Embryonic facial prominence (tissue), 1 donor: ENCODE data around the gene HRH4.

Experiments
- DNase-seq: peaks from one replicate; pipeline ENCODE4 v3.0.0-alpha.2; 2016; ENCODE audit errors: extremely low spot score

Gene HRH4

GRCh38 chr18:24506175-24506574 lies 45.7 kb downstream of the HRH4 start:
- no peak for DNase-seq

DNA sequence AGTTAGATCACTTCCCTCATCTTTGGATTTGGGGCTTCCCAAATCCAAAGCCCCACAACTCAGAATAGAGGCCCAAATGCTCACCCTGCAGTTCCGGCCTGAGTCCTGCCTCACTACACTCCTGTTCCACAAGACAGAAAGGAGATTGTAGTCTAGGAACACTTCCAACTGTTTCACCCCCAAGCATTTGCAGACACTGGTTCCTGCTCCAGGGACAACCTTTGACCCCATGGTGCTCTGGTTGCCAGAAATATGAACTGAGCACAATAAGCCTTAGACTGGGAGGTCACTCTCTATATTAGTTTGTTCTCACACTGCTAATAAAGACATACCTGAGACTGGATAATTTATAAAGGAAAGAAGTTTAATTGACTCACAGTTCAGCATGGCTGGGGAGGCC lies 49.0 kb downstream of the HRH4 start:
- DNase-seq = no peak

- DNase-seq = no peak
Measured at GRCh38 chr18:24514439-24514838, 54.0 kb downstream of the HRH4 start.

DNA sequence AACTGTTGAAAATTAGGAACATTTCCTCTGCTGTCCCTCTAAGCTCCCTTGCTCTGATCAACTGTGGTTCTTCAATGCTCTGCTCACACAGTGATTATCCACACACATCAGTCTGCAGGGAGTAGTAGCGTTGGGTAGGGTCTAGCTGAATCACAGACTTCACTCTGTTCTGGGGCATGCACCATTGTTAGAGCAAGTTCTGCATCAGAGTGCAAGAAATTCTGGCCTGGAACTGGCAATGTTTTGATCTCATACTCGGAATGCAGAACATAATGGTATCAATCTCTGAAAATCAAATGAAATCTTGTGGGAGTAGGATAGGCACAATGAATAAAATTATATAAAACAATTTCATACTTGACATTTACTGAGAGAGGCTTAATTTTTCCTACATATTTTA lies 55.3 kb downstream of the HRH4 start:
- no peak for DNase-seq

GRCh38 chr18:24516261-24516660 lies 55.8 kb downstream of the HRH4 start:
- no peak for DNase-seq

DNA sequence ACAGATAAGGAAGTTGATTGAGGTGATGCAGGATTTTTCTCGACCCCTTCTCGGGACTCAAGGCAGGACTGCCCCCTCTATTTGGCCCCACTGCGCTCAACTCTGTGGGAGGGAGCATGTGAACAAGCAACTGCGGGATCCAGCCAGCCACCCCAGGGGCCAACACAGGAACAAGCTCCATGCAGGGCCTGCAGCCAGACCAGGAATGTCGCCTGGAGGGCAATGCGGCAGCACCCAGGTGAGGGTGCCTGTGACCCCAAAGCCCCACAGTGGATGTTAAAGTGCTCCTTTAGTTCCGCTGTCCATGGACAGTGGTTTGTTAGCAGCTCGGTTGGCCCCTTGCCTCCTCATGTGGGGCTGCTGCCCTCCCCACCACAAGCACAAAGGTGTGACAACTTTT lies 57.1 kb downstream of the HRH4 start:
- no peak for DNase-seq

DNA sequence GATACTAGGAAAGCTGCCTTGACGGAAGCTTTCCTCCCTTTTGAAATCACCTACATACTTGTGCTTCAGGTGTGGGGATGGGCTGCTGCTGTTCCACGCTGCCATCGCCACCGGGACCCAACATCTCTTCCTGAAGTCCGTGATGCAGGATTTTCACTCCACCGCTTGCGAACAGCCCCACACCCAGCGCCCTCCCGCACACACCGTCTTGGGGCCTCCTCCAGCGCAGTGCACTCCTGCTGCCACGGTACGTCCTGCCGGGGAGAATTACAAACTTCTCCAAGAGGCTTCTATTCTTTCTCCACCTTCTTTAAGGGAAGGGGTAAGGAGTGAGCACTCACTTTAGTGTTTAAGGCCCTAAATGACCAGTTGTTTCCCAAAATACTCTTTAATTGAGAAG lies 58.2 kb downstream of the HRH4 start:
- DNase-seq = no peak
